Measurements from ENCODE around the gene GREB1.

- no peak for TF ChIP-seq EZH2 (IDR thresholded peaks at IDR 0.05; ENCODE audit: borderline replicate concordance, insufficient read depth, low read depth, low read length, poor library complexity, severe bottlenecking)
- no peak for TF ChIP-seq CTCF (IDR thresholded peaks at IDR 0.05)
These were observed 46.2 kb downstream of the GREB1 start for GRCh38 chr2:11579867-11580659.

All from B cell (primary cell).